Measurements from ENCODE around the gene ZIC4. TPM values are rescaled to one million over a fixed set of nuclear protein-coding genes. Genes with fewer than 3 reads are reported as not detected.

The ZIC4 gene
- total and polyA plus RNA-seq, 9 of the 15 experiments (the other 6 are each of a cell fraction or from before 2014, with no cell fraction given): not detected

- 0% methylated on average over 6 of the region's 6 CpGs for WGBS (ENCODE audit: insufficient coverage, low coverage, missing lambda C conversion rate)
- ChIA-PET CTCF (ENCODE audit: low intra/inter-chr PET ratio) (no interaction called here), POLR2A (no interaction called here)
- Histone ChIP-seq H3K4me1 (replicated peaks in 1 of 2; ENCODE audit: control insufficient read depth in 2 of 2, insufficient read depth in 2 of 2, low read length in 2 of 2) (peaks cover 0 to 12% of the 10 kb centered on the region in 2 experiments; a peak in 2 of 5 replicates), H3K27ac (ENCODE audit: extremely low read depth, low read depth, low read length) (no peak overlapping the region), H3K36me3 (ENCODE audit: control insufficient read depth, insufficient read depth, low read length) (no peaks in the 10 kb centered on the region), H3K4me3 (no peak overlapping the region), H4K20me1 (replicated peaks; ENCODE audit: control insufficient read depth, insufficient read depth, low read length) (no peaks in the 10 kb centered on the region), H3K9ac (ENCODE audit: insufficient read depth in 1 of 2, low read depth in 2 of 2, low read length in 2 of 2) (no peak overlapping the region), H3K27me3 (ENCODE audit: control insufficient read depth in 2 of 2, insufficient read depth in 2 of 2, low read length in 2 of 2) (peaks cover 6 to 37% of the 10 kb centered on the region in 2 experiments; a peak in 3 of 5 replicates), H3K79me2 (ENCODE audit: control insufficient read depth, insufficient read depth, low read length) (no peaks in the 10 kb centered on the region), H3K4me2 (ENCODE audit: insufficient read depth, low read length) (no peak overlapping the region), H2AFZ (ENCODE audit: low read depth, low read length) (no peak overlapping the region), H3K9me1 (ENCODE audit: control insufficient read depth, insufficient read depth, low read length) (no peaks in the 10 kb centered on the region), H3K9me3 (replicated peaks; ENCODE audit: control insufficient read depth, insufficient read depth, low read depth, low read length) (no peaks in the 10 kb centered on the region)
- intact Hi-C loops (cut with micrococcal nuclease): no loop called here
- FAIRE-seq (no peak), DNase-seq (ENCODE audit: extremely low read depth in 1 of 4, low spot score in 3 of 4) (peak in 1 of 4 experiments; percentile 1), ATAC-seq (no peak)
- TF ChIP-seq RFX5 (IDR thresholded peaks at IDR 0.05; ENCODE audit: low read depth, low read length) (no peak), NRF1 (conservative IDR thresholded peaks at IDR 0.05 in 1 of 2, IDR thresholded peaks at IDR 0.05 in 1 of 2) (no peak)
- in situ Hi-C loops (cut with MboI): no loop called here
- no TSS peak for BruUV-seq (replicated peaks)
Observed at GRCh38 chr3:147415286-147415685, 8.9 kb upstream of the ZIC4 start.

GRCh38 chr3:147414390-147415138 lies 8.2 kb upstream of the ZIC4 start:
- Histone ChIP-seq H3K4me2 (ENCODE audit: insufficient read depth, low read length) (no peak overlapping the region), H4K20me1 (replicated peaks; ENCODE audit: control insufficient read depth, insufficient read depth, low read length) (no peaks in the 10 kb centered on the region), H3K79me2 (ENCODE audit: control insufficient read depth, insufficient read depth, low read length) (no peaks in the 10 kb centered on the region), H3K9ac (ENCODE audit: insufficient read depth in 1 of 2, low read depth in 2 of 2, low read length in 2 of 2) (no peak overlapping the region), H3K4me1 (replicated peaks in 1 of 2; ENCODE audit: control insufficient read depth in 2 of 2, insufficient read depth in 2 of 2, low read length in 2 of 2) (peaks cover 0 to 12% of the 10 kb centered on the region in 2 experiments; a peak in 2 of 5 replicates), H3K27me3 (ENCODE audit: control insufficient read depth in 2 of 2, insufficient read depth in 2 of 2, low read length in 2 of 2) (peaks cover 3 to 31% of the 10 kb centered on the region in 2 experiments; a peak in 2 of 5 replicates), H2AFZ (ENCODE audit: low read depth, low read length) (no peak overlapping the region), H3K4me3 (no peak overlapping the region), H3K36me3 (ENCODE audit: control insufficient read depth, insufficient read depth, low read length) (no peaks in the 10 kb centered on the region), H3K9me3 (replicated peaks; ENCODE audit: control insufficient read depth, insufficient read depth, low read depth, low read length) (no peaks in the 10 kb centered on the region), H3K27ac (ENCODE audit: extremely low read depth, low read depth, low read length) (no peak overlapping the region), H3K9me1 (ENCODE audit: control insufficient read depth, insufficient read depth, low read length) (no peaks in the 10 kb centered on the region)
- POLR2A ChIA-PET: no interaction called here
- ATAC-seq: no peak
- no TSS peak for BruUV-seq (replicated peaks)
- CTCF ChIA-PET (ENCODE audit: low intra/inter-chr PET ratio): no interaction called here
- no peak for FAIRE-seq
- in situ Hi-C loops (cut with MboI) (no loop called here), intact Hi-C loops (cut with micrococcal nuclease) (no loop called here)
- TF ChIP-seq ZNF175 (CRISPR knock-in tag; IDR thresholded peaks at IDR 0.05; ENCODE audit: low read depth): no peak
- TF ChIP-seq HIVEP1 (CRISPR knock-in tag; IDR thresholded peaks at IDR 0.05): no peak
- WGBS (ENCODE audit: insufficient coverage, low coverage, missing lambda C conversion rate): under 1% methylated on average over 18 of the region's 18 CpGs
- DNase-seq (ENCODE audit: extremely low read depth in 1 of 4, low spot score in 3 of 4): no peak

All from K562 (cell line).